Right ventricle myocardium superior (tissue), 1 donor: ENCODE data around the gene EXOC4. TPM values are rescaled to one million over a fixed set of nuclear protein-coding genes. Genes with fewer than 3 reads are reported as not detected.

ENCODE experiments used
- ATAC-seq: fragments of 200-7000 bp; cut with Tn5 transposase; one replicate; pipeline ENCODE4 v1.9.1; 2020; ENCODE audit warnings: mild to moderate bottlenecking; ENCODE audit not compliant: poor library complexity
- DNase-seq: peaks from one replicate; pipeline ENCODE4 v3.0.0-alpha.2; 2020
- intact Hi-C: fragments of 100-400 bp; cut with DNase I; formaldehyde crosslinking; loops from one replicate; pipeline ENCODE4 v1.11.2; 2022
- total RNA-seq: library from RNA; stranded (reverse); fragmentation: NEBNext Ultra II Directional; extraction: Animal tissue kit (Norgen Biotek cat#: 25700); gene quantifications from one replicate; pipeline ENCODE4 v1.2.1, GENCODE V29; 2021
- donor health status: DM: no; HTN: yes; CAD: no; lungs with severe emphysema.

EXOC4 gene
- total RNA-seq, 1 donor from 2014 or later, result 32.5 TPM

GRCh38 chr7:133542209-133542780 lies 289.4 kb downstream of the EXOC4 start:
- intact Hi-C loops, result no loop called here

GRCh38 chr7:133543657-133544056 lies 290.8 kb downstream of the EXOC4 start:
- no peak for DNase-seq
- no peak for ATAC-seq
- intact Hi-C loops, result no loop called here

More at GRCh38 chr7:133542209-133542780, 289.4 kb downstream of the EXOC4 start:
- no peak for ATAC-seq
- DNase-seq, result no peak

GRCh38 chr7:133545618-133546017 lies 292.7 kb downstream of the EXOC4 start:
- DNase-seq, result no peak
- intact Hi-C loops, result no loop called here
- ATAC-seq, result no peak

GRCh38 chr7:133547981-133548380 lies 295.1 kb downstream of the EXOC4 start:
- intact Hi-C loops, result no loop called here
- no peak for ATAC-seq
- no peak for DNase-seq

GRCh38 chr7:133549633-133550032 lies 296.8 kb downstream of the EXOC4 start:
- ATAC-seq, result no peak
- DNase-seq, result no peak
- intact Hi-C loops, result no loop called here

GRCh38 chr7:133550145-133550544 lies 297.3 kb downstream of the EXOC4 start:
- ATAC-seq, result no peak
- intact Hi-C loops, result no loop called here
- no peak for DNase-seq

GRCh38 chr7:133550811-133551210 lies 297.9 kb downstream of the EXOC4 start:
- DNase-seq (no peak), ATAC-seq (no peak)
- intact Hi-C loops, result no loop called here

- intact Hi-C loops, result no loop called here
These were observed 298.6 kb downstream of the EXOC4 start for GRCh38 chr7:133551466-133551865.

GRCh38 chr7:133552079-133552478 lies 299.2 kb downstream of the EXOC4 start:
- no peak for DNase-seq
- no peak for ATAC-seq
- intact Hi-C loops, result no loop called here

More at GRCh38 chr7:133551466-133551865, 298.6 kb downstream of the EXOC4 start:
- ATAC-seq (no peak), DNase-seq (no peak)

- intact Hi-C loops, result no loop called here
- DNase-seq (no peak), ATAC-seq (no peak)
These were observed 301.5 kb downstream of the EXOC4 start for GRCh38 chr7:133554330-133554729.

- DNase-seq, result no peak
- intact Hi-C loops, result no loop called here
- ATAC-seq, result no peak
These were observed 303.2 kb downstream of the EXOC4 start for GRCh38 chr7:133556048-133556447.

- ATAC-seq, result no peak
- intact Hi-C loops, result no loop called here
- no peak for DNase-seq
These were observed 303.7 kb downstream of the EXOC4 start for GRCh38 chr7:133556553-133556952.

GRCh38 chr7:133560900-133561299 lies 308.0 kb downstream of the EXOC4 start:
- ATAC-seq, result no peak
- intact Hi-C loops, result no loop called here
- no peak for DNase-seq

- intact Hi-C loops, result no loop called here
- ATAC-seq, result no peak
These were observed 308.5 kb downstream of the EXOC4 start for GRCh38 chr7:133561396-133561795.

GRCh38 chr7:133562621-133563020 lies 309.7 kb downstream of the EXOC4 start:
- no peak for DNase-seq
- ATAC-seq, result no peak
- intact Hi-C loops, result no loop called here

More at GRCh38 chr7:133561396-133561795, 308.5 kb downstream of the EXOC4 start:
- DNase-seq, result no peak

GRCh38 chr7:133563251-133563650 lies 310.4 kb downstream of the EXOC4 start:
- intact Hi-C loops, result no loop called here
- DNase-seq (no peak), ATAC-seq (no peak)

GRCh38 chr7:133564484-133564883 lies 311.6 kb downstream of the EXOC4 start:
- no peak for ATAC-seq
- no peak for DNase-seq
- intact Hi-C loops, result no loop called here

- DNase-seq (no peak), ATAC-seq (no peak)
- intact Hi-C loops, result no loop called here
These were observed 315.7 kb downstream of the EXOC4 start for GRCh38 chr7:133568544-133568943.

- intact Hi-C loops, result no loop called here
- no peak for ATAC-seq
- no peak for DNase-seq
These were observed 317.4 kb downstream of the EXOC4 start for GRCh38 chr7:133570321-133570720.

GRCh38 chr7:133571076-133571475 lies 318.2 kb downstream of the EXOC4 start:
- ATAC-seq (no peak), DNase-seq (no peak)
- intact Hi-C loops, result no loop called here

GRCh38 chr7:133572087-133572486 lies 319.2 kb downstream of the EXOC4 start:
- ATAC-seq (no peak), DNase-seq (no peak)
- intact Hi-C loops, result no loop called here
